HG02623 (cell line): ENCODE measurements around the gene KIF3B.
"Not testable (repeated sequence)": the region's sequence is repeated elsewhere in the genome, so short reads cannot be mapped to it uniquely, and the experiment has no call there.

Experiments used
- ATAC-seq: cut with Tn5 transposase; IDR thresholded peaks from one replicate; pipeline ENCODE4 v1.9.1; 2021; ENCODE audit warnings: moderate library complexity; ENCODE audit not compliant: unreplicated experiment

Gene KIF3B

DNA sequence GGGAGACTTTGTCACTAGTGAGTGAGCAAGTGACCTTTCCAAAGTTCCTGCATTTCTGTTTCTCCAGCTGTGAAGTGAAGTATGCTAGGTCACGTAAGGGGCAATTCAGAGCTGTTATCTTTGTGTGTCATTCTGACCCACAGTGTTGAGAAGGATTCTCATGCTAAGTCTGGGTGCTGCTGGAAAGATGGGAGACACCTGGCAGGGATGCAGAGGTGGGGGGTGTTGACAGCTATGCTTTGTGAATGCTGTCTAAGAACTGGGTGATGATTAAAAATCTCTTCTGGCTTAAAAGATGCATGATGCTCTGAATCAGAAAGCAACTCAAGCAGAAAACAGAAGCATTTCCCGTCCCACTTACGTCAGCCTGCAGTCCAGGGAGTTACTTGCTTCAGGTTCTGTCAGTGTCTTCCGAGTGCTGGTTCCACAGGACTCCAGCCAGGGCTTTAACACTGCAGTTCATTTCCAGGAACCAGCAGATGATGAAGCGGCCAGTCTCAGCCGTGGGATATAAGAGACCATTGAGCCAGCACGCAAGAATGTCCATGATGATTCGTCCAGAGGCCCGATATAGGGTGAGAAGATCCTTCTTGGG, 49.7 kb downstream of the KIF3B start:
- ATAC-seq, result no peak

DNA sequence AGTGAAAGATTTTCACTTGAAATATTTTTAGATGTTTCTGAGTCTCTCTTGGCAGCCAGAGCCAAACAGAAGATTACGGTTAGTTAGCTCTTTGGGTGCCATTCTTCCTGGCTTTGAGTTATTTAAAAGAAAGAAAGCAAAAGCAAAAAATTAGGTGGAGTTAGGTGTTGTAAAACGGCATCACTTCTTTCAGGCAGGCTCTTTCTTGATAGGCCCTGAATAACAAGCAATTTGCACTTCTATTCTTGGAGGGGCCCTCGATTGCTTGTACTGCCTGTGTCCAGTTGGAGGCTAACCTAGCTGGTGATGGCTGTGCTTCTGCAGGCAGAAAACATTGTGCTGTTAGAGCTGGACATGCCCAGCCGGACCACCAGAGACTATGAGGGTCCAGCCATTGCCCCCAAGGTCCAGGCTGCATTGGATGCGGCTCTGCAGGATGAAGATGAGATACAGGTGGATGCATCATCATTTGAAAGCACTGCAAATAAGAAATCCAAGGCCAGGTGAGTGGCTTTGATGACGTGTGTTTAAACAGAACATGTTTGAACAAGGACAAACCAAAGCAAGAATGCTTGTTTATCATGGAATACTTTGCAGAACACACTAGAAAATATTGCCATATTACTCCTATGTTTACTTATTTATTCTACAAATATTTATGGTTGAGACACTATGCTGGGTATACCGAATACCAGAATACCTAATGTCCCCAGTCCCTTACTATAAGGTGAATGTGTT, 52.5 kb downstream of the KIF3B start:
- no peak for ATAC-seq

DNA sequence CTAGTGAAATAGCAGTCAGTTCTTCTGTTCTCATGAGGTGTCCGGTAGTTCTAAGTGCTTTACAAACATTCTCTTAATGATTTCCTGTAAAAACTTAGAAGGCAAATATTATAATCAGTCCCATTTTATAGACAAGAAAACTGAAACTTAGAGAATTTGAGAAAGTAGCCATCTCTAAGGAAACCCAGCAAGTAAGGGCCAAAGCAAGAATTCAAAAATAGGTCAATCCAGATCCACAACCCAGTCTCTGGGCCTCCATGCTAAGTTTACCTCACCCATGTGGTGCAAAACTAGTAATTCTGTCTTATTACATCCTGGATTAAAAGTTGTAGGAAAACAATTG, 53.1 kb downstream of the KIF3B start:
- ATAC-seq, result no peak

DNA sequence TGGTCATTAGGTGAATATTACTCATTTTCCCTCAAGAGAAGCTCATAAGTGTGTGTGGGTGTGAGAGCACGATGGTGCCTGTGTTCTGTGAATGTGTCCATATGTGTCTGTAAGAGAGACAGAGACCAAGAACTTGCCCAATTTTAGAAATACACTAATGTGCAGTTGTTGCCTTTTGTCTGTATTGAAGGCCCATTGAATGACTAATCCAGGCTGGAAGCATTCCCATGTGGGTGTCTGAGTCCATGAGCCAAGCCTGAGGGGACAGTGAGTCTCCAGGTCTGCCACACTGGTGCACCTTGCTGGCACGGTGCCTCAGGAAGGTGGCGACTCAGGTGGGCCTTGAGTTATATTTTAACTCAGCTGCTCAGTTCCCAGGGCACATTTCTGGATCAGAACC, 55.2 kb downstream of the KIF3B start:
- peak; percentile 3 for ATAC-seq

DNA sequence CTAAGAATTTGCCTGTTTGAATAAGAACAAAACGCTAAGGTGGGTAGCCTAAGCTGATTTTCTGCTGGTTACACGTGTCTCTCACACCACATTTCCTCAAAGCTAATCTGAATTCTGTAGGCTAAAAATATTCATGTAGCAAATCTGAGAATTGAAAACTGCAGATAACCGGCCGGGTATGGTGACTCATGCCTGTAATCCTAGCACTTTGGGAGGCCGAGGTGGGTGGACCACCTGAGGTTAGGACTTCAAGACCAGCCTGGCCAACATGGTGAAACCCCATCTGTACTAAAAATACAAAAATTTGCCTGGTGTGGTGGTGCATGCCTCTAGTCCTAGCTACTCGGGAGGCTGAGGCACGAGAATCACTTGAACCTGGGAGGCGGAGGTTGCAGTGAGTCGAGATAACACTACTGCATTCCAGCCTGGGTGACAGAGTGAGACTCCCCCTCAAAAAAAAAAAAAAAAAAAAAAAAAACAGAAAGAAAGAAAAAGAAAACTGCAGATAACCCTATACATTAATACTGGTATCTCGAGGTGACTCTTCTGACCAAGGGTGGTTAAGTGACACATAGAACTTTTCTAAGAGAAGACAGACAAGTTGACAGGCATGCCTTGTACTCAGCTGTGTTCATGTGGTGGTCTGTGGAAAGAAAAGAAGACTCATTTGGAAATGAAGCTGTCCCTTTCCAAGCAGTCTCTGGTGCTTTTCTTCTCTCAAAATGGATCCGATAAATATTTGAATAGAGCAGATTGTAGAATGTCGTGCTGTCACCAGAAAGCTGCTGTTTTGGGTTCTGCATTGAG, 55.9 kb downstream of the KIF3B start:
- ATAC-seq, result peak; percentile 44

DNA sequence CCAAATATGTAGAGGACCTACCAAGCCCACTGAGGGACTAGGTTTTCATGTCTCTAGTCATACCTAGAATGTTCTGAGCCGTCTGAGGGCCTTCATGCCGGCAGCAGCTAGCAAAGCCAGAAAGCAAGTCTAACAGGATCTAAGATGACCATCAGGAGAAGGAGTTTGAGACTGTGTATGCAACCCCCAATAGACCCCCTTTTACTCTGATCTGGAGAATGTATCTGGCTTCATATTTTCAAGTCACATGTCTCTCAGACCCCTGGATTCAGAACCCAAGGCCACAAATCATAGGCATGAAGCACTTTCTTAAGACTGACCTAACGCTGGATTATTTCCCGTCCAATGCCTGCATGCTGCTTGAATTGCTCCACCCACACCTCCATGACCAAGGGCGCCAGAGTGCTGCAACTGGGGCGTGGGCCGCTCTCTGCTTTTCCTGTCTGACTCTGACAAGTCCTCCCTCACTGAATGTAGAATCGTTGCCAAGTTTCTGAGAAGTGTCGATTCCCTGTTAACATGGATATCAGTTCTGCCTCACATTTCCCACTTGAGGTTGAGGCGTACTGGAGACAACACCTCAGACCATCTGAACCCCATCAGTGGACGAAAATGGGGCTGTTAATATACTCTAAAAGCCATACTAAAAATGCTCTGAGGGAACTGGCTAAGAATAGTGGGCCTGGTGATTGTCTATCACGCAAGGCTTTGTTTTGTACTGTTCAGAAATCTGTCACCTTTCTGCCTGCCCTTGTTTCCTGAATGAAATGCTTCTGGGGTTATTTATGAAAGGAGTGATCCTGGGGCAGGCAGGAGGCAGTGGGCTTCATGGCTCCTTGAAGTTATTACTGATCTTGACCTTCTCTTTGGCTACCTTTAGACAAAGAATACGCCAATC, 56.8 kb downstream of the KIF3B start:
- ATAC-seq, result no peak

DNA sequence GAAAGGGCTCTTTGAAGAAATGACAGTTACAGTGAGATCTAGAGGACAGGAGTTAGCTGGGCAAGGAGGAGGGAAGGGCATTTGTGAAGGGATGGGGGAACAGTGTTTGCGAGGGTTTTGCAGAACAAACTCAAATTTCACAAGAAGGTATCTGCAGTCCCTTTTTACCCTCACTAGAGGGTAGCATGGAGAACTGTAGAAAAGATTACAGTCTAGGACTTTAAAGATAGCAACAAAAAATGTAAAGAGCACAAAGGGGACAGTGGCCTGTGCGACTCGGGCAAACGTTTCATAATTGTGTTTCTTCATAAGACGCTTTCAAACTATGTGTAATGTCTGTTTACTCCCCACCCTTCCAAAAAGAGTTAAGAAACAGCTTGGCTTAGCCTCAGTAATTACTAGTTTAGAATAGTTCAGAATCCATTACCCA, 59.5 kb downstream of the KIF3B start:
- ATAC-seq, result no peak

DNA sequence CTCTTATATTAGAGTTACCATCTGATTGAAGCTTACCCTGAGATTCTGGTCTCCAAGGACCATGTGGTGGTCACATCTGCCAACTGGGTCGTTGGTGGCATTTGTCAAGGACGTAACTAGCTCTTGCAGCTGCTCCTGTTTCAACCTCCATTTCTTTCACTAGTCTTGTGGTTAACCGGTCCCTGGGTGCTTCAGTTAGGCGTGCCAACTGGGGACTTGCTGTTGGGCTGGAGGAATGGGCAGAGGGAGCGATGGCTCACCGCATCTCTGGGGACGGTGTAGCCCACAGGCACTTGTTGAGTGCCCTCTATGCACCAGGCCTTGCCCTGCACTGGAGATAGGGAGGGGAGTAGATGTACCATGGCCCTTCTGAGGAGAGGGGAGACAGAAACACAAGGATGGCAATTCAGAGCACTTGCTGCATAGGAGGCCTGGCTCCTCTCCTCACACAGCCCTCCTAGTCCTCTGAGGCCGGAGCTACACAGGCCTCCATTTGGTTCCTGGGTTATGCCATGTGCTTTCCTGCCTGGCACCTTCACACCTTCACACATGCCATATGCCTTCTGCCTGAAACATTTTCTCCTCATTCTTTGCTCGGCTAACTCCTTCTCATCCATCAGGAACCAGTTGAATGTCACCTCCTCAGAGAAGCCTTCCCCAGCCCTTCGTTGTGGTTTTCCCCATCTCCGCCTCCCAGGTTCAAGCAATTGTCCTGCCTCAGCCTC, 60.6 kb downstream of the KIF3B start:
- no peak for ATAC-seq

DNA sequence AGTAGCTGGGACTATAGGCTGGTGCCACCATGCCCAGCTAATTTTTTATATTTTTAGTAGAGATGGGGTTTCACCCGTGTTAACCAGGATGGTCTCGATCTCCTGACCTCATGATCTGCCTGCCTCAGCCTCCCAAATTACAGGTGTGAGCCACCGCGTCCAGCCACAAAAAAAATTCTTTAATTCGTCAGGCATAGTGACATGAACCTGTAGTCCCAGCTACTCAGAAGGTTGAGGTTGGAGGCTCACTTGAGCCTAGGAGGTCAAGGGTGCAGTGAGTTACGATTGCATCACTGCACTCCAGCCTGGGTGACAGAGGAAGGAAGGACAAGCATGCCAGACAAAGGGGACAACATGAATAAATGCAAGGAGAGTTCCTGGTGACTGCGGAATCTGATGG, 61.2 kb downstream of the KIF3B start:
- no peak for ATAC-seq

DNA sequence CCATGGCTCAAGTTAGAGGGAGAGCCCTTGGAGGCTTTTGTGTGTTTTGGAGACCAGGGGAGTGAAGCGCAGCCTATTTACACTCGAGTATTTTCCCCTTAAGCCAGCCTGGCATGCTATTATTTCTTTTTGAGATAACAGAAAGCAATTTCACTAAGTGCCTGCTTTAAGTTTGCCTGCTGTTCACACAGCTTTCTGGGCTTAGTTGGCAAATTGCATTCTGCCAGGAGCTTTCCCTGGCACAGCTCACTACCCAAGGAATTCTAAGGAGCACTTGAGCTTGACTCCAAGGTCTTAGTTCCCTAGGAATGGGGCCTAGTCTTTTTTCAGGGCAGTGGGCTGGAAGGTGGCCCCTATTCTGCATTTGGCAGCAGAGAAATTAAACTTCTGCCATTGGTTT, 61.7 kb downstream of the KIF3B start:
- no peak for ATAC-seq

DNA sequence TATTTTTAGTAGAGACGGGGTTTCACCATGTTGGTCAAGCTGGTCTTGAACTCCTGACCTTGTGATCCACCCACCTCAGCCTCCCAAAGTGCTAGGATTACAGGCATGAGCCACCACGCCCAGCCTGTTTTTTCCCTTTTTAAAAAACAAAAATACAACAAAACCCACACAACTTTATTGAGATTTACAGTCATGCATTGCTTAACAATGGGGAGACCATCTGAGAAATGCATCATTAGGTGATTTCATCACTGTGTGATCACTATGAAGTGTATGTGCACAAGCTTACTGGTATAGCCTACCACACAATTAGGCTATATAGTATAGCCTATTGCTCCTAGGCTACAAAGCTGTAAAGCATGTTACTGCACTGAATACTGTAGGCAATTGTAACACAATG, 63.6 kb downstream of the KIF3B start:
- not testable (repeated sequence) for ATAC-seq

DNA sequence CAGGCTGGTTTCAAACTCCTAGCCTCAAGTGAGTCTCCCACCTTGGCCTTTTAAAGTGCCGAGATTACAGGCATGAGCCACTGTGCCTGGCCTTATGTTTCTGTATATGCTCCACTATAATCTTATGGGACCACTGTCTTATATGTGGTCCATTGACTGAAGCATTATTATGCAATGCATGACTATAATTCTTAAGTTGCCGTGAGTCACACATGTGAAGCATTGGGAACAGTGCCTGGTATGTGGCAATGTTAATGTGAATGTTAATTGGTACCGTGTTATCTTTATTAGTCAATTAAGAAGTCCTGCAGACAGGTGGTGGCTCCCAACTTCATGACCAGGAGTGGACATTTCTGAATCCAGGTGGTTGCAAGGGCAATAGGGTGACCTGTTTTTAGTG, 66.0 kb downstream of the KIF3B start:
- ATAC-seq, result no peak

DNA sequence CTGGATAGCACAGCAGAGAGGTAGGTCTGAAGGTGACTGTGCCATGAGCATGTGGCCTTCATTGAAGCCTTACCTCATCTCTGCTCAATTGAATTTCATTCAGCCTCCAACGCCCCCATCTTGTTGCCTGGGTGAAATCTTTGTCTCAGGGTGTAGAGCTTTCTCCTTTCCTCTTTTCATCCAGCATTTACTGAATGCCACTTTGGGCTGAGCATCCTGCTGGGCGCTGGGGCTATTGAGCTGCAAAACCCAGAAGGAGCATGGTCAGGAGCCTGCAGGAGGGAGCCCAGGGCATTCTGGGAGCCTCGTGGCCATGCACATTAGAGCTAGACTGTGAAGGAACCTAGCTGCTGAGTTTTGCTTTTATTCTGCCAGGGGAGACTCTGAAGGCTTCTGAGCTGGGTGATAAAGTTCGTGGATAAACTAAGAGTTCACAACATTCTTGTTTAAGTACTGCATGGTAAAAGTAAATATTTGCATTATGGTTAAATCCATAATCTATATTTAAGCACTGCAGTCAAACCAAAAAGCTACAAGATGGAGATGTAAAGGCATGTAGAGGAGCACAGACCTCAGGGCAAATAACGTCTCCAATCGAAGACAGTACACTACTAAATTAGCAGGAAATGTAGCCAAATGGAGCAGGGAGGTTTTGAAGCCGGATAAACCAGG, 67.5 kb downstream of the KIF3B start:
- ATAC-seq, result no peak

DNA sequence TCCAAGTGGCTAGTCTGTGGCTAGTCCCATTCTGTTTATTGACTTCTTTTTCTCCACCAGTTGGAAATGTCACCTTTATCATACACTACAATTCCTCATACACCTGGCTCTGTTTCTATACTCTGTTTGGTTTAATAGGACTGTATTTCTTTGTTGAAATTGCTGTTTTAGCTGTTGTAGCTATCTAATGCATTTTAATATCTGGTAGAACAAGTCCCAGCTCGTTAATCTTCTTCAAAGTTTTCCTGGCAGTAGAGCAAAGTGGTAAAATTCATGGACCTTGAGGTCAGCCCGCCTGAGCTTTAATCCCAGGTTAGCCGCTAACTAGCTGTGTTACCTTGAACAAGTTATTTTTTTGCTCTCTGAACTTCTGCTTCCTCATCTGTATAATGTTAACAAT, 70.8 kb downstream of the KIF3B start:
- ATAC-seq, result no peak

DNA sequence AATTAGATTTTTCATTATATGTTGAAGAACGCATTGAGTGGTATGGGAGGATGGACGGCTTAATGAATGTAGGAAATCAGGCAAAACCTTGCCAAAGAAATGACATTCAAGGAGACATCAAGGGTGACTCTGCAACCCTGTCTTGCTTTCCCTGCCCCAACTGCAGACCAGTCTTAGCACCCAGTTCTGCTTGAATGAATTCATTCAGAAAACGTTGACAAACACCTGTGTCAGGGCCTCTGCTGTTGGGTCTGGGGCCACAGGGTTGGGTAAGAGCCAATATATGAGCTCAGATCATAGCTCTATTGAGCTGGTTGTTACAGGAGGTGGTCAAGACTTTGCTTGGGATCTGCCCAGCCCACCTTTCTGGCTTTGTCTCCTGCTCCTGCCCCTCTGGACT, 73.0 kb downstream of the KIF3B start:
- ATAC-seq, result no peak

DNA sequence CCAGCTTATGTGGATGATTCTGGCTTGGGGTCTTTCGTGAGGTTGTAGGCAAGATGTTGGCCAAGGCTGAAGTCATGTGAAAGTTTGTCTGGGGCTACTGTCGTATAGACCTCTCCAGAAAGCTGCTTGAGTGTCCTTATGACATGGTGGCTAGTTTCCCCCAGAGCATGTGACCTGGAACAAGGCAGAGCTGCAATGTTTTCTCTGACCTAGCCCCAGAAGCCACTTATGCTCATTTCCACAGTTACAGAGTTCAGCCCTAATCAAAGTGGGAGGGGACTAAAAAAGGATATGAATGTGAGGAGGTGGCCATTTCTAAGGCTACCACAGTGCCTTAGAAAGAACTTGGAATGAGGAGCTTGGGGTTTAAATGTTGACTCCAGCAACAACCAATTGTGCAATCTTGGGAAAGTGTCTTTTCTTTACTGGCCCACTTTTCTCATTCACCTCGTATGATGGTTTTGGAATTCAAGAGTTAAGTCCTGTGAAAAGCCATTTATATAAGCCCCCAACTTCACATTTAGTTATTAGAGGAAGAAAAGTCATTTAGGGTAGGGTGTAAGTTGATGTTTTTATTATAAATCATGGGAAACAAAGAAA, 74.8 kb downstream of the KIF3B start:
- ATAC-seq, result no peak

DNA sequence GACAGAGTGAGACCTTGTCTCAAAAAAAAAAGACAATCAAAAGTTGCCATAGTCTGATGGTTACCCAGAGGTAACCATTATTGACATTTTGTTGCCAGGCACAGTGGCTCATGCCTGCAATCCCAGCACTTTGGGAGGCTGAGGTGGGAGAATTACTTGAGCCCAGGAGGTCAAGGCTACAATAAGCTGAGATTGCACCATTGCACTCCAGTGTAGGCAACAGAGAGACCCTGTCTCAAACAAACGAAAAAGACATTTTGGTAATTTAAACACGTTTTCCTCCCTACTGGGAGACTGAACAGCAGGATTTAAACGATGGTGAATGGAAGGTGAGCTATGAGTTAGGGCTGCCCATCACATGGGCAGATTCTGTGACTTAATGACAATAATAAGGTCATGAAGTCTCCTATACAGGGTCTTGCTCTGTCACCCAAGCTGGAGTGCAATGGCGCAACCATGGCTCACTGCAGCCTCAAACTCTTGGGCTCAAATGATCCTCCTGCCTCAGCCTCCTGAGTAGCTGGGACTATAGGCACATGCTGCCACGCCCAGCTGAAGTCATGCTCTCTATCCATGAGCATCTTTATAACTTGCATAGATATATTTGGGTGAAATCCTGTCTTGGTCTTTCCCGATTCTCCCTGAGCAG, 76.5 kb downstream of the KIF3B start:
- ATAC-seq, result no peak

DNA sequence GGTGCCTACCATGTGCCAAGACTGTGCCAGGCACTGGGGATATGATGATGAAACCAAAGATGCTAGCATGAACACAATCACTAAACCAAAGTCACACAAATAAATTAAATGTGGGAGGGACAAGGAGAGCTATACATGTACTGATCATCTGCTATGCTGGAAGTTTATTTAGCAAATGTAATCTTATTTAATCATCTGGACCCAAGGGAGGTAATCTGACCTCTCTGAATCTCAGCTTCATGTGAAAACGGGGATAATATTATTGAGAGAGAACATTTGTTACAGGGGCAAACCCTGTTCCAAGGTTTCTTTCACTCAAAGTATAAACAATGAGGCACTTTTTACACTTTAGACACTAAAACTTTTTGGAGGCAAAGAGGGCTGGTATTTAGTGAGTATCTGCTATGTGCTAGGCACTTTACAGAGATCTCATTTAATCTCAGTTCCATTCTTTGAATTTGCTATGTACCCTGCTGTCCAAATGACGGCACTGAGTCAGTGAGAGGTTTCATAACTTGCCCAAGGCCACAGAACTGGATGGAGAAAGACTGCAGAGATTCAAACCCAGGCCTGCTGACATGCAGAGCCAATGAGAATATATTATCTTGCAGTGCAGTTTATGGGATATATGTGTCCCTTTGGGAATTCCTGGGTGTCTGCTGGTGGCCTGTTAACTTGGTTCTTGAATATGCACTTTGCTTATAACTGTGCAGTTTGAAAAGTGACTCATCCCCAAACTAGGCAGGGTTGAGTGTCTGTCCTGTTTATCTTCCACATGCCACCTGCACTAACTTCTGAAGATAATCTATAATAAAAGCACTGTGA, 77.4 kb downstream of the KIF3B start:
- no peak for ATAC-seq
